C4-2B (cell line): ENCODE data around the gene NCK1.

Experiments
- ZFX ChIP-seq: fragments of 450-650 bp; IDR thresholded peaks from 2 replicates; pipeline ENCODE4 v1.6.1; 2017
- TF ChIP-seq, protein P1 (sequence below): fragments of 450-650 bp; conservative IDR thresholded peaks from 2 replicates; pipeline ENCODE4 v1.5.1; 2017; ENCODE audit warnings: mild to moderate bottlenecking

DNA sequence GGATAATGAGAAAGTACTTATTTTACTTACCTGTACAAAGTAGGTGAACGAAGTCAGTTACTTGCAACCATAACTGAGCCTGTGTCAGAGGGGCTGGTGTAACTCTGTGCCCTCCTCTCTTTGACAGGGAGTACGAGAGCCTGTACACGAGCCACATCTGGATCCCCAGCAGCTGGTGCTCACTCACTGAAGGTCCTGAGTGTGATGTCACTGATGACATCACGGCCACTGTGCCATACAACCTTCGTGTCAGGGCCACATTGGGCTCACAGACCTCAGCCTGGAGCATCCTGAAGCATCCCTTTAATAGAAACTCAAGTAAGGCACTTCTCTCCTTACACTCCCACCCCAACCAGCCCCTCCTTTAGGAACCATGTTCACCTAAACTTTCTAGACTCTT, 120.0 kb downstream of the NCK1 start:
- TF ChIP-seq, protein P1, sequence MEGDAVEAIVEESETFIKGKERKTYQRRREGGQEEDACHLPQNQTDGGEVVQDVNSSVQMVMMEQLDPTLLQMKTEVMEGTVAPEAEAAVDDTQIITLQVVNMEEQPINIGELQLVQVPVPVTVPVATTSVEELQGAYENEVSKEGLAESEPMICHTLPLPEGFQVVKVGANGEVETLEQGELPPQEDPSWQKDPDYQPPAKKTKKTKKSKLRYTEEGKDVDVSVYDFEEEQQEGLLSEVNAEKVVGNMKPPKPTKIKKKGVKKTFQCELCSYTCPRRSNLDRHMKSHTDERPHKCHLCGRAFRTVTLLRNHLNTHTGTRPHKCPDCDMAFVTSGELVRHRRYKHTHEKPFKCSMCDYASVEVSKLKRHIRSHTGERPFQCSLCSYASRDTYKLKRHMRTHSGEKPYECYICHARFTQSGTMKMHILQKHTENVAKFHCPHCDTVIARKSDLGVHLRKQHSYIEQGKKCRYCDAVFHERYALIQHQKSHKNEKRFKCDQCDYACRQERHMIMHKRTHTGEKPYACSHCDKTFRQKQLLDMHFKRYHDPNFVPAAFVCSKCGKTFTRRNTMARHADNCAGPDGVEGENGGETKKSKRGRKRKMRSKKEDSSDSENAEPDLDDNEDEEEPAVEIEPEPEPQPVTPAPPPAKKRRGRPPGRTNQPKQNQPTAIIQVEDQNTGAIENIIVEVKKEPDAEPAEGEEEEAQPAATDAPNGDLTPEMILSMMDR = no peak
- no peak for TF ChIP-seq ZFX
